DND-41 (cell line): Measurements from ENCODE around the gene DLGAP1.

Experiments
- ATAC-seq: fragments of 200-7000 bp; cut with Tn5 transposase; 3 replicates; pipeline ENCODE4 v1.9.1; 2021; ENCODE audit warnings: low read depth; ENCODE audit not compliant: insufficient read depth
- DNase-seq: peaks from one replicate; pipeline ENCODE4 v3.0.0-alpha.2; 2020
- H2AFZ ChIP-seq: 2 replicates; pipeline ENCODE4 v1.6.0; 2012; ENCODE audit warnings: low read depth, low read length
- H3K27ac ChIP-seq: 2 replicates; pipeline ENCODE4 v1.5.1; 2012; ENCODE audit warnings: low read length, inconsistent platforms
- H3K27me3 ChIP-seq: fragments of 200-600 bp; sonication (generic); 2 replicates; pipeline ENCODE4 v1.6.0; 2012; ENCODE audit warnings: low read length, mild to moderate bottlenecking, inconsistent platforms; ENCODE audit not compliant: insufficient read depth, poor library complexity
- H3K36me3 ChIP-seq: 2 replicates; pipeline ENCODE4 v1.5.1; 2012; ENCODE audit warnings: low read length, inconsistent platforms; ENCODE audit not compliant: insufficient read depth
- H3K4me1 ChIP-seq: 2 replicates; pipeline ENCODE4 v1.5.1; 2012; ENCODE audit warnings: mild to moderate bottlenecking, low read length; ENCODE audit not compliant: insufficient read depth
- H3K4me2 ChIP-seq: 2 replicates; pipeline ENCODE4 v1.6.0; 2012; ENCODE audit warnings: mild to moderate bottlenecking, moderate library complexity, low read length, inconsistent platforms; ENCODE audit not compliant: insufficient read depth
- H3K4me3 ChIP-seq, 2 experiments: fragments of 200-600 bp in 1 of 2; shearing (Covaris generic) in 1 of 2; 2 replicates each; pipeline ENCODE4 v1.5.1; 2012 to 2016; ENCODE audit warnings: inconsistent platforms in 2 of 2, low read length in 2 of 2, mild to moderate bottlenecking in 2 of 2, low read depth in 1 of 2, moderate library complexity in 1 of 2
- H3K79me2 ChIP-seq: 2 replicates; pipeline ENCODE4 v1.6.0; 2012; ENCODE audit warnings: low read length, inconsistent platforms; ENCODE audit not compliant: insufficient read depth
- H3K9ac ChIP-seq: 2 replicates; pipeline ENCODE4 v1.6.0; 2012; ENCODE audit warnings: low read depth, mild to moderate bottlenecking, inconsistent platforms, low read length, moderate library complexity
- H3K9me3 ChIP-seq: 2 replicates; pipeline ENCODE4 v1.5.1; 2012; ENCODE audit warnings: low read length, moderate library complexity, mild to moderate bottlenecking, inconsistent platforms; ENCODE audit not compliant: insufficient read depth, severe bottlenecking
- H4K20me1 ChIP-seq: 2 replicates; pipeline ENCODE4 v1.6.0; 2012; ENCODE audit warnings: low read length; ENCODE audit not compliant: insufficient read depth
- EZH2 ChIP-seq: IDR thresholded peaks from 3 replicates; pipeline ENCODE4 v1.6.1; 2012; ENCODE audit warnings: borderline replicate concordance, low read depth, mild to moderate bottlenecking, moderate library complexity, low read length, inconsistent platforms; ENCODE audit not compliant: severe bottlenecking
- TF ChIP-seq, protein P1 (sequence below): IDR thresholded peaks from 2 replicates; pipeline ENCODE4 v1.5.1; 2012; ENCODE audit warnings: borderline replicate concordance, low read length, moderate library complexity, mild to moderate bottlenecking; ENCODE audit not compliant: poor library complexity, severe bottlenecking; ENCODE audit errors: extremely low read depth

DLGAP1 gene

DNA sequence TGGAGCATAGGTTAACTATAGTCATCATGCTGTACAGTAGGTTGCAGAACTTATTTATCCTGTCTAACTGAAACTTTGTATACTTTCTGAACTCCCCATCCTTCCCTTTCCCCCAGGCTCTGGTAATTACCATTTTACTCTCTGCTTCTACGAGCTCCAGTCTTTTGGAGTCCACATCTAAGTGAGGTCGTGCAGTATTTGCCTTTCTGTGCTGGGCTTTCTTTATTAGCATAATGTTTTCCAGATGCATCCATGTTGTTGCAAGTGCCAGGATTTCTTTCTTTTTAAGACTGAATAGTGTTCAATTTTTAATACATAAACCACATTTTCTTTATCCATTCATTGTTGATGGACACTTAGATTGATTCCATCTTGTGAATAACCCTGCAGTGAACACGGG lies 541.0 kb downstream of the DLGAP1 start:
- H2AFZ ChIP-seq, result no peak overlapping the region
- H3K9me3 ChIP-seq, result no peaks in the 10 kb centered on the region
- no peaks in the 10 kb centered on the region for H3K36me3 ChIP-seq
- TF ChIP-seq, protein P1, sequence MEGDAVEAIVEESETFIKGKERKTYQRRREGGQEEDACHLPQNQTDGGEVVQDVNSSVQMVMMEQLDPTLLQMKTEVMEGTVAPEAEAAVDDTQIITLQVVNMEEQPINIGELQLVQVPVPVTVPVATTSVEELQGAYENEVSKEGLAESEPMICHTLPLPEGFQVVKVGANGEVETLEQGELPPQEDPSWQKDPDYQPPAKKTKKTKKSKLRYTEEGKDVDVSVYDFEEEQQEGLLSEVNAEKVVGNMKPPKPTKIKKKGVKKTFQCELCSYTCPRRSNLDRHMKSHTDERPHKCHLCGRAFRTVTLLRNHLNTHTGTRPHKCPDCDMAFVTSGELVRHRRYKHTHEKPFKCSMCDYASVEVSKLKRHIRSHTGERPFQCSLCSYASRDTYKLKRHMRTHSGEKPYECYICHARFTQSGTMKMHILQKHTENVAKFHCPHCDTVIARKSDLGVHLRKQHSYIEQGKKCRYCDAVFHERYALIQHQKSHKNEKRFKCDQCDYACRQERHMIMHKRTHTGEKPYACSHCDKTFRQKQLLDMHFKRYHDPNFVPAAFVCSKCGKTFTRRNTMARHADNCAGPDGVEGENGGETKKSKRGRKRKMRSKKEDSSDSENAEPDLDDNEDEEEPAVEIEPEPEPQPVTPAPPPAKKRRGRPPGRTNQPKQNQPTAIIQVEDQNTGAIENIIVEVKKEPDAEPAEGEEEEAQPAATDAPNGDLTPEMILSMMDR, result no peak
- TF ChIP-seq EZH2, result no peak
- H3K4me1 ChIP-seq, result no peaks in the 10 kb centered on the region
- no peak for ATAC-seq
- no peak overlapping the region for H3K4me2 ChIP-seq
- no peak overlapping the region for H3K9ac ChIP-seq
- H3K27me3 ChIP-seq, result peaks cover 4% of the 10 kb centered on the region
- H3K27ac ChIP-seq, result no peak overlapping the region
- H3K79me2 ChIP-seq, result no peaks in the 10 kb centered on the region
- no peak for DNase-seq
- no peaks in the 10 kb centered on the region for H4K20me1 ChIP-seq
- no peak overlapping the region for H3K4me3 ChIP-seq

GRCh38 chr18:3912705-3913104 lies 542.4 kb downstream of the DLGAP1 start:
- Histone ChIP-seq H3K4me1 (no peaks in the 10 kb centered on the region), H3K4me3 (no peak overlapping the region), H3K79me2 (no peaks in the 10 kb centered on the region), H3K9me3 (no peaks in the 10 kb centered on the region), H3K27me3 (no peaks in the 10 kb centered on the region), H3K4me2 (no peak overlapping the region), H3K9ac (no peak overlapping the region), H2AFZ (no peak overlapping the region), H3K27ac (no peak overlapping the region), H3K36me3 (no peaks in the 10 kb centered on the region), H4K20me1 (no peaks in the 10 kb centered on the region)
- no peak for TF ChIP-seq EZH2
- TF ChIP-seq, protein P1, result no peak
- ATAC-seq (no peak), DNase-seq (no peak)

GRCh38 chr18:3911413-3911812 lies 543.7 kb downstream of the DLGAP1 start:
- Histone ChIP-seq H3K79me2 (no peaks in the 10 kb centered on the region), H4K20me1 (no peaks in the 10 kb centered on the region), H3K27ac (no peak overlapping the region), H3K4me2 (no peak overlapping the region), H3K9me3 (no peaks in the 10 kb centered on the region), H3K27me3 (no peaks in the 10 kb centered on the region), H3K36me3 (no peaks in the 10 kb centered on the region), H3K9ac (no peak overlapping the region), H3K4me1 (no peaks in the 10 kb centered on the region), H2AFZ (no peak overlapping the region), H3K4me3 (no peak overlapping the region)
- DNase-seq (no peak), ATAC-seq (no peak)
- TF ChIP-seq EZH2, result no peak
- TF ChIP-seq, protein P1, result no peak

DNA sequence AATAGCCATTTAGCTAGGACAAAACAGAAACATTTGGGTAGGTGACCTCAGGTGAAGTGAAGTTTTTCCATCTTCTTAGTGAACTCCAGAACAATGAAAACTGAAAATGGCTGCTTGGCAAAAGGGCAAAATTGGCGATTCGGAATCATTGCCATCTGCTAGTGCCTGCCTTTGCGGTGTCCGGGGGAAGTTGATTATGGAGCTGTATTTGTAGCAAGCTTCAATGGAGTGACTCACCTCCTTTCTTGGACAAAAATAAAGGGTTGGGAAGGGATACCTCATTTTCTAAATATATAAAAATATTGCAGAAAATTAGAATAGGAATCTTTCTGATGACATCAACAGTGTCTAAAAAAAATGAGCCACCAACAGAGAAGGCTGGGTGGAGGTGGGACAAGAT lies 544.6 kb downstream of the DLGAP1 start:
- no peak for ATAC-seq
- Histone ChIP-seq H4K20me1 (no peaks in the 10 kb centered on the region), H3K27me3 (no peaks in the 10 kb centered on the region), H3K36me3 (no peaks in the 10 kb centered on the region), H3K27ac (no peak overlapping the region), H3K4me3 (no peak overlapping the region), H3K79me2 (no peaks in the 10 kb centered on the region), H3K9me3 (no peaks in the 10 kb centered on the region), H3K4me1 (no peaks in the 10 kb centered on the region), H3K4me2 (no peak overlapping the region), H2AFZ (no peak overlapping the region), H3K9ac (no peak overlapping the region)
- no peak for DNase-seq
- no peak for TF ChIP-seq EZH2
- TF ChIP-seq, protein P1, result no peak
